Esophagus squamous epithelium (tissue), 4 donors: ENCODE results near the gene DACT2.

ENCODE experiments used
- POLR2A ChIP-seq, 4 donors: fragments of 450-650 bp; IDR thresholded peaks; one replicate each; pipeline ENCODE4 v1.6.1; 2017; ENCODE audit warnings: antibody characterized with exemption in 4 of 4, mild to moderate bottlenecking in 4 of 4, moderate library complexity in 3 of 4
- TF ChIP-seq, protein P1 (sequence below), 6 experiments: fragments of 450-650 bp in 4 of 6; fragments of 200-600 bp in 2 of 6; sonication (generic) in 2 of 6; IDR thresholded peaks; one replicate each; pipeline ENCODE4 v1.5.1; 2016 to 2019; ENCODE audit warnings: antibody characterized with exemption in 6 of 6, mild to moderate bottlenecking in 4 of 6, moderate library complexity in 4 of 6

DNA sequence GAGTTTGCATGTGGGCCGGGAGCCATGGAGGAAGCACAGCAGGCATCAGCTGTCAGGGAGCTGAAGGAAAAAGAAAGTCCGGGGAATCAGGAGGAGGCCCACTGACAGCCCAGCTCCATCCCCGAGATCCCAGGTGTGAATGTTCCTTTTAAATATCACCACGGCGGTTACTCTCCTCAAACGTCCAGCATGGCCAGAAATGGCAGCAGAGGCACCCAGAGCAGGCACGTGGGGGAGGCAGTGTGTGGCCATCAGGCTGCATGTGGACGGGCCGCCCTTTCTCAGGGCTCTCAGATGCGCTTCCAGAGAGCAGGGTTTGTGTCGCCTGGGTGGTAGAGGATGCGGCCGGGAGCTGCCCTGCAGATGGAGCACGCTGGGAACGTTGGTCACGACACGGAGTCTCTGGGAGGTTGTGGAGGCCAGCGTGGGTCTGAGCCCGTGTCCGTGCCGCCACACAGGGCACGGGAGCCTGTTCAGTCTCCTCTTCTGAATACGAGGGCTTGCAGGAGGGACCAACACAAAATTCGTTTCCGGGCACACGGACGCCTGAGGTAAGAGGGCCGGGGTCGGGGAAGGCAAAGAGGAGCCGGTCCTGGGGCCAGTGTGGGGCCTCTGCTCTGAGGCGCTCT, 45.3 kb upstream of the DACT2 start:
- no peak for TF ChIP-seq POLR2A (IDR thresholded peaks at IDR 0.05)
- TF ChIP-seq, protein P1, sequence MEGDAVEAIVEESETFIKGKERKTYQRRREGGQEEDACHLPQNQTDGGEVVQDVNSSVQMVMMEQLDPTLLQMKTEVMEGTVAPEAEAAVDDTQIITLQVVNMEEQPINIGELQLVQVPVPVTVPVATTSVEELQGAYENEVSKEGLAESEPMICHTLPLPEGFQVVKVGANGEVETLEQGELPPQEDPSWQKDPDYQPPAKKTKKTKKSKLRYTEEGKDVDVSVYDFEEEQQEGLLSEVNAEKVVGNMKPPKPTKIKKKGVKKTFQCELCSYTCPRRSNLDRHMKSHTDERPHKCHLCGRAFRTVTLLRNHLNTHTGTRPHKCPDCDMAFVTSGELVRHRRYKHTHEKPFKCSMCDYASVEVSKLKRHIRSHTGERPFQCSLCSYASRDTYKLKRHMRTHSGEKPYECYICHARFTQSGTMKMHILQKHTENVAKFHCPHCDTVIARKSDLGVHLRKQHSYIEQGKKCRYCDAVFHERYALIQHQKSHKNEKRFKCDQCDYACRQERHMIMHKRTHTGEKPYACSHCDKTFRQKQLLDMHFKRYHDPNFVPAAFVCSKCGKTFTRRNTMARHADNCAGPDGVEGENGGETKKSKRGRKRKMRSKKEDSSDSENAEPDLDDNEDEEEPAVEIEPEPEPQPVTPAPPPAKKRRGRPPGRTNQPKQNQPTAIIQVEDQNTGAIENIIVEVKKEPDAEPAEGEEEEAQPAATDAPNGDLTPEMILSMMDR (IDR thresholded peaks at IDR 0.05), result no peak
